HG02970 (cell line): Measurements from ENCODE around the gene CADM2.

Source experiments
- ATAC-seq: cut with Tn5 transposase; IDR thresholded peaks from one replicate; pipeline ENCODE4 v1.9.1; 2021; ENCODE audit warnings: mild to moderate bottlenecking, moderate library complexity, moderate number of reproducible peaks; ENCODE audit not compliant: unreplicated experiment, low FRiP score

The CADM2 gene

GRCh38 chr3:85298032-85298431 lies 339.2 kb downstream of the CADM2 start:
- ATAC-seq = no peak

DNA sequence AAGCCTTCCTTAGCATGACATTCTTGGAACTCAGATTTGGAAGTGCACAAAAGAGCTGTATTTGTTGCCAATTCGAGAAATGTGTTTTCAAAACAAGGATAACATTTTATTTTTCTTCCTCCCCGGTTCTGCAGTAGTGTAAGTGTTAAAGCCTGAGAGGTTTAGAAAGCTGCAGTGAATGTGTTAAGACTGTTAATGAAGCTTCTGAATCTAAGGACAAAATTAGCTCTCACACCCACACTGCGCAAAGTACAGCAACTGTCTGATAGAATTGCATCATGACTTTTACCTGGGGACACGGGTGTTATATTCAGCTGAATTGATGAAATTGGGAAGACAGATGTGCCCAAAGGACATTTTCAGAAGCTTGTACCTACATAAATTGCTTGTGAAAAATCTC lies 344.4 kb downstream of the CADM2 start:
- ATAC-seq = no peak

GRCh38 chr3:85304360-85304964 lies 345.7 kb downstream of the CADM2 start:
- ATAC-seq = no peak

DNA sequence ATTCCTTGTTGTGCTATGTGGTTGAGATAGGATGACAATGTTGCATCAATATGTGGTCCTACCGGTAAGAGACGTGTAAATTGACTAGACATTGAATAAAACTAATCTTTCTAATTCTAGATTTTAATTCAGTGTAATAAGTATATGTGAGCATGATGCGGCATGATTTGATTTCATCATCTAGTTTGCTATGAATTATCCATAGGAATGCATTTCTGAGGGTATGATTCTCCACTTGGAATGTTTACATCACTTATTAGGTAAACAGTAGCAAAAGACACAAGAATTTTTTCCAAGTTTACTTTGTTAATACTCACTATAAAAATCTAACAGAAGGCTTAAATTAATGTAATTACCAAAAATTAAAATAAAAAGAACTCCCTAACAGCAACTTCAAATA lies 353.5 kb downstream of the CADM2 start:
- no peak for ATAC-seq

GRCh38 chr3:85313380-85313779 lies 354.6 kb downstream of the CADM2 start:
- ATAC-seq = no peak

- ATAC-seq = no peak
Observed at GRCh38 chr3:85316252-85316651, 357.5 kb downstream of the CADM2 start.

GRCh38 chr3:85321892-85322291 lies 363.1 kb downstream of the CADM2 start:
- no peak for ATAC-seq

GRCh38 chr3:85330071-85330470 lies 371.3 kb downstream of the CADM2 start:
- no peak for ATAC-seq

- no peak for ATAC-seq
Observed at GRCh38 chr3:85337895-85338294, 379.1 kb downstream of the CADM2 start.

- no peak for ATAC-seq
Observed at GRCh38 chr3:85342915-85343314, 384.1 kb downstream of the CADM2 start.

GRCh38 chr3:85355572-85355971 lies 396.8 kb downstream of the CADM2 start:
- ATAC-seq = no peak

DNA sequence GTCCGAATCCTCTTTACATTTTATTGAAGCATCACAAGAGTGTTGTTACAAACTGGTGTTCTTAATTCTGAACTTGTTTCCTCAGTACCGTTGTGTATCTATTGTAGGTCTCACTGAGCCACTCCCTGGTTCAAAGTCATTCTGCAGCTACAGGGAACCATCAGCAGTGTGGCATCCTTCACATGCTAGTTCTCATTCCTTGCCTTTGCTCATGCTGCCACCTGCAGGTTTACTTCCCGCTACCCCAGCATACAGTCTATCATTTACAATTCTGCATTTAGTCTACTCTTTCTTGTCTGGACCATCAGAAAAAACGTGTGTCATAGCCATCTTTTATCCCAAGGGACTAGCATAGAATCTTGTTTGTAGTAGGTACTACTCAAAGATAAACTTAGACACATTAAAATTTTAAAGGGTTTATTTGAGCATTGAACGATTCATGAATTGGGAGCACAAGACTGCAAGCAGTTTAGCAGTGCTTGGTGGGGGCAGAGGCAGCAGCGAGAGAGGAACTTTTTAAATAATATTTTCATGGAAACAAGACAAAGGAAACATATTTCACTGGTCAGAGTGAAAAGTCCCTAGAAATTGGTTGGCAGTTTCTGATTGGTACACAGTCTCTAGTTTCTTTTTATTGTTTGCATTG lies 402.1 kb downstream of the CADM2 start:
- no peak for ATAC-seq

GRCh38 chr3:85364296-85364909 lies 405.6 kb downstream of the CADM2 start:
- ATAC-seq = no peak

- ATAC-seq = no peak
Observed at GRCh38 chr3:85370341-85370740, 411.6 kb downstream of the CADM2 start.

- ATAC-seq = no peak
Observed at GRCh38 chr3:85376131-85376530, 417.3 kb downstream of the CADM2 start.

DNA sequence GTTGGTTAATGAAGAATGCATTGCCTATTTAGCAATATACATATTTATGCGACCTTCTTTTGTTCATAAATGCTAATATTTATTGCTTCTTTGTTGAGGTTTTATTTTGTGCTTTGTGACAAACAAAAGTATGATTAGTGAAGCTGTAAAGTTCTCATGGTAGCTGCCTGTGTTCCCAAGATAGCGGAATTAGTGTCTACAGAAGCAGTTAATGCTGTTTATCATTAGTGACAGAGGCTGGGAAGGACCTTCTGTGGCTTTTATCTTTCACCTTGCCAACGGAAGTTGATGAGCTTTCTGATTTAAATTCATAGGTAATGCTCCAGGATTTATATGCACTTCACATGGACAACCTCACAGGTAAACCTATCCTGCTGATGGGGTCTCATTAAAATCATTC lies 418.3 kb downstream of the CADM2 start:
- ATAC-seq = no peak

DNA sequence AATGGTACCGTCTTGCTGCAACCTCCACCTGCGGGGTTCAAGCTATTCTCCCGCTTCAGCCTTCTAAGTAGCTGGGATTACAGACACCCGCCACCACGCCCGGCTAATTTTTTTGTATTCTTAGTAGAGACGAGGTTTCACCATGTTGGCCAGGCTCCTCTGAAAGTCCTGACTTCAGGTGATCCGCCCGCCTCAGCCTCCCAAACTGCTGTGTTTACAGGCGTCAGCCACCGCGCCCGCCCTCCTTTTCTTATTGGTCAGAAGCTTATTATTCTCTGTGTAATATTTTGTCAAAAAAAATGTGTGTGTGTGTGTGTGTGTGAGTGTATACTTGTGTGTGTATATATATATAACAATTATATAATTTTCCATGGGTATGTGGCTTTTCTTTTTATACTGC lies 425.6 kb downstream of the CADM2 start:
- no peak for ATAC-seq

DNA sequence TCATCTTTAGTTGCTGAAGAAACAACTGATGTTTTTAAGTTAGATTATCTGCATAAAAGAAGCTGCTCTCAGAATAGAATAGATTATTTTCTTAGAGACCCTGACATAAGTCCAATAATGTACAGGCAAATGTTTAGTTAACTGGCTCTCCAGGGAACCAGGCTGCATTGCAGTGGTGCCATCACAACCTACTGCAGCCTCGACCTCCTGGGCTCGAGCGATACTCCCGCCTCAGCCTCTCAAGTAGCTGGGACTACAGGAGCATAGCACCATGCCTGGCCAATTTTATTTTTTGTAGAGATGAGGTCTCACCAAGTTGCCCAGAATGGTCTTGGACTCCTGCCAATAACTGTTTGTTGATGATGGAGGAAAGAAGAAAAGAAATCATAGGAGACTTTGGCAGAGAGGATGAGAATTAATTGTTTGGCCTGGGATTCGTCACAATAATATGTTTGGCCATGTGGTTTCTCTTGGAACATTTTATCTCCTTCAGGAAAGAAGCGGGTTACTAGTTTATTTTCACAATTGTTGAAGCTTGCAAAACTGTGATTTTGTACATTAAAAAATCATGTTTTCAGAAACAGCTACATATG lies 429.2 kb downstream of the CADM2 start:
- ATAC-seq = no peak

DNA sequence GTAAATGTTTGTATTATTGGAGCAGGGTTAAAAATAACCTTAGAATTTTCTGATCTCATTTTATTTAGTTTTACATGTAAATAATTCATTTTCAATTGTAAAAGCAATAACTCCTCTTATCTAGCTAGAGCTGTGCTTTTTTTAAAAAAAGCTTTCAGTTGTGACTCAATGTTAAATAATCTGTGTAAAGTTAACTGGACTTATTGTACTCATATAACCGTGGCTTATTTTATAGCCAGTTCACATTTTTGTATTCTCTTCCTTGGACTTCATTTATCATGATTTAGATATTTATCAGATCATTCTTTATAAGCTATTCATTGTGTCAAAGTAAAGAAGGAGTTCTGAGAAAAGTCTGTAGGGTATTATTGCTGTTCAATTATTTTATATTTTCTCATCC lies 435.6 kb downstream of the CADM2 start:
- no peak for ATAC-seq

GRCh38 chr3:85397434-85397833 lies 438.6 kb downstream of the CADM2 start:
- ATAC-seq = no peak

GRCh38 chr3:85426121-85426520 lies 467.3 kb downstream of the CADM2 start:
- ATAC-seq = no peak

GRCh38 chr3:85427467-85427866 lies 468.7 kb downstream of the CADM2 start:
- no peak for ATAC-seq
